GM19351 (cell line): ENCODE data around the gene HSPA2.
"Not testable (repeated sequence)": the region's sequence is repeated elsewhere in the genome, so short reads cannot be mapped to it uniquely, and the experiment has no call there.

ENCODE experiments used
- ATAC-seq: cut with Tn5 transposase; IDR thresholded peaks from one replicate; pipeline ENCODE4 v1.9.1; 2021; ENCODE audit warnings: mild to moderate bottlenecking, moderate library complexity; ENCODE audit not compliant: unreplicated experiment

The HSPA2 gene

GRCh38 chr14:64558216-64558615 lies 17.7 kb downstream of the HSPA2 start:
- not testable (repeated sequence) for ATAC-seq

- no peak for ATAC-seq
These were observed 21.1 kb downstream of the HSPA2 start for GRCh38 chr14:64561631-64562030.

- ATAC-seq: no peak
These were observed 21.9 kb downstream of the HSPA2 start for GRCh38 chr14:64562436-64562835.

- ATAC-seq: no peak
These were observed 23.2 kb downstream of the HSPA2 start for GRCh38 chr14:64563696-64564095.

- no peak for ATAC-seq
These were observed 26.1 kb downstream of the HSPA2 start for GRCh38 chr14:64566651-64567122.

- no peak for ATAC-seq
These were observed 28.6 kb downstream of the HSPA2 start for GRCh38 chr14:64569138-64569631.

GRCh38 chr14:64569646-64570045 lies 29.1 kb downstream of the HSPA2 start:
- not testable (repeated sequence) for ATAC-seq

GRCh38 chr14:64572386-64573104 lies 32.0 kb downstream of the HSPA2 start:
- no peak for ATAC-seq

- ATAC-seq: no peak
These were observed 32.6 kb downstream of the HSPA2 start for GRCh38 chr14:64573109-64573508.

GRCh38 chr14:64574371-64575107 lies 34.0 kb downstream of the HSPA2 start:
- ATAC-seq: no peak

GRCh38 chr14:64577211-64577610 lies 36.7 kb downstream of the HSPA2 start:
- no peak for ATAC-seq

- no peak for ATAC-seq
These were observed 39.9 kb downstream of the HSPA2 start for GRCh38 chr14:64580467-64580866.

GRCh38 chr14:64581363-64581762 lies 40.8 kb downstream of the HSPA2 start:
- ATAC-seq: no peak

GRCh38 chr14:64581817-64582216 lies 41.3 kb downstream of the HSPA2 start:
- ATAC-seq: no peak

GRCh38 chr14:64584190-64584589 lies 43.6 kb downstream of the HSPA2 start:
- ATAC-seq: no peak

- ATAC-seq: no peak
These were observed 51.3 kb downstream of the HSPA2 start for GRCh38 chr14:64591809-64592208.
